Measurements from ENCODE around the gene ZFAND2B.
A peak's percentile ranks its signal among the peaks of the same experiment; 100 is the strongest.
"Not testable (repeated sequence)": the region's sequence is repeated elsewhere in the genome, so short reads cannot be mapped to it uniquely, and the experiment has no call there.

Gene ZFAND2B

DNA sequence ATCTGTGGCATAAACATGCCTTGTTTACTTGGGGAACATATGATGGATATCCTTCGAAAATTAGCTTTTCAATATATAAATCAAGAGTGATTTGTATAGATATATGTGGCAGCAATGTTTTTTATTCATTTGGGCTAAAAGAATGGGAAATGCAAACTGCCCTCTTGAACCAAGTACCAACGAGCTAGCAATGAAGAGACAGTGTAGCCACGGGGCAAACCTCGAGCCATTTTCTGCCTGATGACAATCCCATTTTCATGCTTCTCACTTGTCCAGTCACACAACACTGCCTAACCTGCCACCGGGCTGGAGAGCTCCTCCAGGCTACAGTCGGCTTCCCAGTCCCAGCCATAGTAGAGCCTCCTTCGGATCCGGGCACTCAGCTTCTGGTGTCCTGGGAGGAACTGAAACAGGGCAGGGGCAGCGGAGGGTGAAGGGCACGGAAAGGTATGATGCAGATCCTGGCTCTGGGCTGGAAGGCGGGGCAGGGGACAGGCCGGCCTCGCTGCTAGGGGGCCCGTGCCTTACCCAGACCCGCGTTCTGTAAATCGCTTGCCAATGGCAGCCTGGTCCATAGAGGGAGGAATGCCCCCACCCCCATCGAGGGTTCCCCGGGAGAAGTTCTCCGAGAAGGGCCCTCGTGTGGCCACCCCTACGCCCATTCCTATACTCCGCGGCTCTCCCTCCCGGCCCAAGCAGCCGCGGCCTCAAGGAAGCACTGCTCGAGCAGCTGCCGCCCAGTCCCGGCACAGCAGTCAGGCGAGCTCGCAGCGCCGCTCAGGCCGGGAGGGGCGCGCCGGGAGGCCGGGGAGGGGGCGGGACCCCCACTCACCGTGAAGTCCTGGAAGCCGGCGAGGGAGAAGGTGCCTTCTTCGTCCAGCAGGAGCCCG is 30.4 kb upstream of the ZFAND2B start:
- DNase-seq = peak in 2 of 5 experiments; percentile 14 to 34

DNA sequence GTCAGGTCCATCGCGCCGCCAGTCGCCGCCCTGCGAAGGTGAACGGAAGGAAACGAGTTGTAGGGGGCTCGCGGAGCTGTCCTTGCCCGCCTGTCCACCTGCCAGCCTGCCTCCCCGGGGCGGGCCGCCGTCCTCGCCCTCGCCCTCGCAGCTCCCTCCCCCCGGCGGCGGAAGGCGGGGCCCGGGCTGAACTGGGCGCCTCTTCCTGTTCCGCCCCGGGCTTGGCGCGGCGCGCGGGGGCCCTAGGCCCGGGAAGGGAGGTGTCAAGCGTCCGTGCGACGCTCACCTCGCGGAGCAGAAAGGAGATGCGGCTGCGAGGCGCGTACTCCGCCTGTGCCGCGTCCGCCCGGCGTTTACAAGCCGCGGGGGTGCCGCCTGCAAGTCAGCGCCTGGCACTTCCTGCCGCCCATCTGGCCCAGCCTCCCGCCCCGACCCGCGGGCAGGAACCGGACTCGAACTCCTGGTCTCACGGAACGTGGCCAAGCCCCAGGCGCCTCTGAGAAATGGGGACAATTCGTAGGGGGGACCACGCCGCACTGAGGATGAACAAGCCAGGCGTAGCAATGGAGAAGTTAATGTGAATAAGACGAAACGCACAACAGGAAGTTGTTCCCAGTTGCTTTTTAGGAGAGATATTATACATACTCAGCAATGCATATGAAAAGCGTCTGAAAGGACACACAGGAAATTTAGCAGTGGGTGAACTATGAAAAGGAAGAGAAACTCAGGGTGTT is 29.6 kb upstream of the ZFAND2B start, which contains the start of gene CNPPD1:
CNPPD1 (minus strand) TSS at position 108 of the 734 bp plus-strand sequence; CDS start at position 11, 97 bp downstream.
- peak; percentile 71 to 97 (median 83) for DNase-seq

DNA sequence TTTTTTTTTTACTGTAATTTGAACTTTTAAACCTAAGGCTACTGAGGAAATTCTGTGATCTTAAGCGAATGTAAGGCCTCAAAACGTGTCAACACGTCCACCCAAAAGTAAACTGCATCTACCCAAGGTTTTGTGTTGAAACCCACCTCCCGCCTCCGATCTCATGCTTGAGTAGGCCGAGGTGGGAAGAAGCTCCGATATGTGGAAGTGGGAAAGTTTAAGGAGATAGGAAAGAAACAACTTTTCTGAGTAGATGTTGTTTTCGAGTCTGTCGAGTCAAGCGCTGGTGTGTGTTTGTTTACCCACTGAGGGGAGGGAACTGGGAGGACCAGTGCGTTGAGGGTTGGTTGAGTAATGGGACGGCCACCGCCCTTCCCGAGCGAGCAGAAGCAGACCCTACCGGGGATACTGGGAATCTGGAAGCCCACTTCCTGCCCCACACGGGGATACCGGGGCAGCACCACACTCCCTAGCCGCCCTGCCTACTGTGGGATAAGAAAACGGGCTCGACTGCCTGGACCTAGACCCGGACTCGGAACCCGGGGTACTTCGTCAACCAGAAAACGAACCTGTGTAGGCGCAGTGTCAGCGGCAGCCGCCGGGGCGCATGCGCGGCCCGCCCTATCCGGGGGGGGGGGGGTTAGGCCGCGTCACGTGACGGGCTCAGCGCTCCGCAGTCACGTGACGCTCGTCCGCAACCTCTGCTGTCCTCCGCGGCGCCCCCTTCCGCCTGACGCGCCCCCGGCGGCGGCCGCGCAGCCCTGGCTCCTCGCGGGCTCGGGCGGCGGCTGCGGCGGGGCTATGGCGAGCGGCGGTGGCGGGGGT is 28.8 kb upstream of the ZFAND2B start, which contains the start of gene RETREG2:
RETREG2 (plus strand) TSS at position 724 of the 825 bp plus-strand sequence; CDS start at position 802, 78 bp downstream.
- DNase-seq = peak; percentile 58 to 96 (median 75)

DNA sequence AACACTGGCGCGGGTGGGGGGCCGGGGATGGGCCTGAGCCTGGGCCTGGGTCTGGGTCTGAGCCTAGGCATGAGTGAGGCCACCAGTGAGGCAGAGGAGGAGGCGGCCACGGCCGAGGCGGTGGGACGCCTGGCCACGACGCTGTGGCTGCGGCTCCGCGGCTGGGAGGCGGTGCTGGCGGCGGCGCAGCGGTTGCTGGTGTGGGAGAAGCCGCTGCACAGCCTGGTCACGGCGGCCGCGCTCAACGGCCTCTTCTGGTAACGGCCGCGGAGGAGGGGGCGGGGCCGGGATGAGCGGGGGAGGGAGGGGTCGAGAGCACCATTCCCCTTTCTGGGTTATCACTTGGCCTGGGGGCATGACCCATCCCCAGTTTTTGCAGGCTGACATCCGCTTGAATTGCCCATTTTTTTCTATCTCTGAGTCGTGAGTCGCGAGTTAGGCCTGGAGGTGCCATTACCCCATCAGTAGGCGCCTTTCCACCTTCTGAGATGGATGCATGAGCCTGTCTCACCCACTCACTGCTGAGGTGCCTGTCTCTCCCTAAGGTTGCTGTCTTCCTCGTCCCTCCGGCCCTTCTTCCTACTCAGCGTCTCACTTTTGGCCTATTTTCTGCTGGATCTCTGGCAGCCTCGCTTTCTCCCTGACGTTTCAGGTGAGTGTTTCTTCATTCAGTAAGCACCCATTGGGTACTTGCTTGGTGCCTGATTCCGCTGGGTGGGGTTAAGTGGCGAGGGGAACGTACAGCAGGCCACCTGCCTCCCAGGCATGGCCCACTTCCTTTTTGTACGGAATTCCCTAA is 28.0 kb upstream of the ZFAND2B start:
- peak in 2 of 5 experiments; percentile 25 to 57 for DNase-seq

DNA sequence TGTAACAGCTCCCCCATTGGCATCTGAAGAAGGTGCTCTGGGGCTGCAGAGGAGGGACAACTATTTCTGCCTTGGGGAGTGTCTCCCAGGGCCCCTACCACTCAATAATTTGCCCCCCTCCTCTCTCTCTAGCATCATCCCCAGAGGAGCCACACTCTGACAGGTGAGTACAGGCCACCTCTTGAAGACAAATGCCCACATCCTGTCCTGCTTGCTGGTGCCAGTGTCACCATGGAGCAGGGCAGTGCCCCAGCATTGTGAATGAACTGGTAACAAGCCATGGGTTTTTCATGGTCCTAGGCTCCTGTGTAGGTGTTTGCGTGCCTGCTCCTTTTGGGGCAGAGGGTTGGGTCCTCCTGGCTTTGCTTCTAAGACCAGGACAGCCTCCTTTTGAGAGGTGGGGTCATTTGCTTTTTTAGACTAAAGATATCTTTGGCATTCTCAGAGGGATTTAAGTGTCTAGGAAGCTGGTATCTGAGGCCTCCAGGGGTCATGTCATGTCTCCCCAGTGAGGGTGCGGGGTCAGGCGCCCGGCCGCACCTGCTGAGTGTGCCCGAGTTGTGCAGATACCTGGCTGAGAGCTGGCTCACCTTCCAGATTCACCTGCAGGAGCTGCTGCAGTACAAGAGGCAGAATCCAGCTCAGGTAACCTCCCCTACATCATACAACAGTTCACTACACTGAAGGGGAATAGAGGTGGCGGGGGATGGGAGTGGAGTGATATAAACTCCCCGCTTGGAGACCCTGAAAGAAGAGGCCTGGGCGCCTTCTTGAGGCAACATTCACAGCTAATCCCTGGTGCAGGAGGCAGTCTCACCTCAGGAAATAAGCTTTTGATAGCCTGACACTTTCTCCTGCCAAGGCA is 26.7 kb upstream of the ZFAND2B start:
- DNase-seq = no peak

DNA sequence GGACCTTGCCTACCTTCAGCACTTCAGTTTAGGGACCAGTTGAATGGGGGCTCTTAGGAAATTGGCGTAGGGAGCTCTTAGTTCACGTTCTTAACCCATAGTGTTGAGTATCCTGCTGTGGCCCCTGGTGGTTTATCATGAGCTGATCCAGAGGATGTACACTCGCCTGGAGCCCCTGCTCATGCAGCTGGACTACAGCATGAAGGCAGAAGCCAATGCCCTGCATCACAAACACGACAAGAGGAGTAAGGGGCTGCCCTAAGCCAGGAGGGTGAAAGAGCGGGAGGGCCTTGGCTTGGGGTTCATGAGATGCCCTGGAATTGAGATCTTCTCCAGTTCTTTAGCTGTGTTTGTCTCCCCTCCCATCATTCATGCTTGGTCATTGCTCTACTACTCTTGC is 25.6 kb upstream of the ZFAND2B start:
- DNase-seq = no peak

DNA sequence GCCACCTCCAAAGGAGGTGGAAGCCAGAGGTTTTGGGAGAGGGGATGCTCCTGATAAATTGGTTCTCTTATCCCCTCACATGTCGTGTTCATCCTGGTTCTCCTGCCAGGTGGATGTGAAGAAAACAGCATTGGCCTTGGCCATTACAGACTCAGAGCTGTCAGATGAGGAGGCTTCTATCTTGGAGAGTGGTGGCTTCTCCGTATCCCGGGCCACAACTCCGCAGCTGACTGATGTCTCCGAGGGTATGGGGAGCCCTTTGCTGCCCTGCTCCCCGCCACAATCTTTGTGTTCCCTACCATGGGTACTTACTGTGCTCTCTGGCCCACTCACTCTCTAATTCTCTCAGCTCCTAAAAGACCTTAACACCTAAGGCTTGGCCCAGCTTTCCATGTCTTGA is 25.1 kb upstream of the ZFAND2B start:
- no peak for DNase-seq

DNA sequence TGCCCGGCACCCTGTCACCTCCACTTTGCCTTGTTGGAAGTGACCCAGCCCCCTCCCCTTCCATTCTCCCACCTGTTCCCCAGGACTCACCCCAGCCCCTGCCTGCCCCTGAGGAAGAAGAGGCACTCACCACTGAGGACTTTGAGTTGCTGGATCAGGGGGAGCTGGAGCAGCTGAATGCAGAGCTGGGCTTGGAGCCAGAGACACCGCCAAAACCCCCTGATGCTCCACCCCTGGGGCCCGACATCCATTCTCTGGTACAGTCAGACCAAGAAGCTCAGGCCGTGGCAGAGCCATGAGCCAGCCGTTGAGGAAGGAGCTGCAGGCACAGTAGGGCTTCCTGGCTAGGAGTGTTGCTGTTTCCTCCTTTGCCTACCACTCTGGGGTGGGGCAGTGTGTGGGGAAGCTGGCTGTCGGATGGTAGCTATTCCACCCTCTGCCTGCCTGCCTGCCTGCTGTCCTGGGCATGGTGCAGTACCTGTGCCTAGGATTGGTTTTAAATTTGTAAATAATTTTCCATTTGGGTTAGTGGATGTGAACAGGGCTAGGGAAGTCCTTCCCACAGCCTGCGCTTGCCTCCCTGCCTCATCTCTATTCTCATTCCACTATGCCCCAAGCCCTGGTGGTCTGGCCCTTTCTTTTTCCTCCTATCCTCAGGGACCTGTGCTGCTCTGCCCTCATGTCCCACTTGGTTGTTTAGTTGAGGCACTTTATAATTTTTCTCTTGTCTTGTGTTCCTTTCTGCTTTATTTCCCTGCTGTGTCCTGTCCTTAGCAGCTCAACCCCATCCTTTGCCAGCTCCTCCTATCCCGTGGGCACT is 24.0 kb upstream of the ZFAND2B start:
- no peak for DNase-seq

DNA sequence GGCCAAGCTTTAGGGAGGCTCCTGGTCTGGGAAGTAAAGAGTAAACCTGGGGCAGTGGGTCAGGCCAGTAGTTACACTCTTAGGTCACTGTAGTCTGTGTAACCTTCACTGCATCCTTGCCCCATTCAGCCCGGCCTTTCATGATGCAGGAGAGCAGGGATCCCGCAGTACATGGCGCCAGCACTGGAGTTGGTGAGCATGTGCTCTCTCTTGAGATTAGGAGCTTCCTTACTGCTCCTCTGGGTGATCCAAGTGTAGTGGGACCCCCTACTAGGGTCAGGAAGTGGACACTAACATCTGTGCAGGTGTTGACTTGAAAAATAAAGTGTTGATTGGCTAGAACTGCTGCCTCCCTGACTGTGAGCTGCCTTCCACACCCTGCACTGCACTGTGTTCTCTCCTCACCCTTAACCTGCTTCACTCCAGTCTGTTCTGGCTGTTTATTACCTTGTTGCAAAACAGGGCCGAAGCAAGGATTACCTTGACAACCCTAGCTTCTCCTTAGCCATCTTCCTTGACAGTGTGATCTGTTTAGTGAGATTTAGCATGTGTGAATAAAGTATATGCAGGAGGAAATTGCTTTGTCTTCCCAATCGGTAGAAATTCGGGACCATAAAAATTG is 23.3 kb upstream of the ZFAND2B start:
- no peak for DNase-seq

DNA sequence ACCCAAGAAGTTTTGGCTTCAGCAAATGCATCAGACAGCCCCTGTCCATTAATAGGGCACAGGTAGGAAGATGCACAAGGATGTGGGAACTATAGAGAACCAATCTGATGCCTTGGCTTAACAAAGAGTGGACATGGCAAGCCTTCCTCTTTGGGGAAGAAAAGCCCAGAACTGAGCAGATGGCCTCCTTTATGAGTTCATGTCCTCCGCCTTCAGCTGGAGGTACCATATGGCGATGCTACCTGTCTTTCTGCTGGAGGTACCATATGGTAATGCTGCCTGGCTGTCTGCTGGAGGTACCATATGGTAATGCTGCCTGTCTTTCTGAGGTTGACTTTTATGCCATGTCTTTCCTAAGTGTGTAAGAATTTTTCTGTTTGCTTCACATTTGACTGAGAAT is 22.5 kb upstream of the ZFAND2B start:
- no peak for DNase-seq

DNA sequence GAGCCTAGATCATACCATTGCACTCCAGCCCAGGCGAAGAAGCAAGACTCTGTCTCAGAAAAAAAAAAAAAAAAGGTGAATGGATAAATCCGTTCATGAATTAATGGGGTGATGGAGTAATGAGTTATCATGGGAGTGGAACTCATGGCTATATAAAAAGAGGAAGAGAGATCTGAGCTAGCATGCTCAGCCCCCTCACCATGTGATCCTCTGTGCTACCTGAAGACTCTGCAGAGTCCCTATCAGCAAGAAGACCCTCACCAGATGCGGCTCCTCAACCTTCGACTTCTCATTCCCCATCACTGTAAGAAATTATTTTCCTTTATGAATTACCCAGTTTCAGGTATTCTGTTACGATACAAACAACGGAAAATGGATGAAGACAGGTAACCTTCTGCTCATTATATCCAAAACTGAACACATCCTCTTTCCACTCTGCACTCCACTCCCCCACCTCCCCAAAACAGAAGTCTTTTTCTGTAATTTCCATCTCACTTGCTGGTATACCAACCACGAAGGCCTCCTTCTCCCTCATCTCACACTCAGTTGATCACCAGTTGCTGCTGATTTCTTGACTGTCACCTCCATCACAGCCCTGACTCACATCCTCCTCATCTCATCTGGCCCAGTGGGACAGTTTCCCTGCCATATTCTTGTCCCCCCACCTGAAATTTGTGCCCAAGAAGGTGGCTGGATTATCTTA is 19.7 kb upstream of the ZFAND2B start:
- DNase-seq = no peak

DNA sequence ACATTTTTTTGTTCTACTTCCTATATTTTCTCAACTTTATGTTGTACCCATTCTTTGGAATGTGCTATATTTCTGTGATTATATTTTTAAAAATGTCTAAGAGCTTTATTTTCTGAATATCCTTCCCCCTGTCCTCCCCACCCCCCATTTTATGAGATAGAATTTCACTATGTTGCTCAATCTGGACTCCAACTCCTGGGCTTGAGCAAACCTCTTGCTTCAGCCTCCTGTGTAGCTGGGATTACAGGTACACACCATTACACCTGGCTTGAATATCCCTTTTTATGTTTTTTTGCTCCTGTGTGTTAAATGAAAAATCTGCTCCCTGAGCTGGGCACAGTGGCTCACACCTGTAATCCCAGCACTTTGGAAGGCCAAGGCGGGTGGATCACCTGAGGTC is 9.2 kb upstream of the ZFAND2B start:
- DNase-seq = no peak

DNA sequence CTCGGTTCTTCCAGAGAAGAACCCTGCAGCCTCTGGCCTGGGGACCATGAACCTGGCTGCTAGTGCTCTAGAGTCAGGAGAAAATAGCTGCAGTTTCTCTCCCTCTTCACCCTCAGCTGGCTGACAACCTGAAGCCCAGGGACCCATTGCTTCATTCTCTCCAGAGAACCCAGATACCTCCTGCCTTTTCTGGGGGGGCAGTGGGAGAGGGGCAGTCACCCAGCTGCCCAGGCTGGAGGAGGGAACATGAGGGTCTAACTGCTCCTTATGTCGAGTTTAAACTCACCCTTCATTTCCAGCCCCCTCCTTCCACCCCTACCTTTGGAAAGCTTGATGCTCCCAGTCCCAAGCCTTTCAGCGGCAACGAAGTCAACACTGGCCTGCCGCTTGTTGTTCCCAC is 7.6 kb upstream of the ZFAND2B start:
- no peak for DNase-seq

DNA sequence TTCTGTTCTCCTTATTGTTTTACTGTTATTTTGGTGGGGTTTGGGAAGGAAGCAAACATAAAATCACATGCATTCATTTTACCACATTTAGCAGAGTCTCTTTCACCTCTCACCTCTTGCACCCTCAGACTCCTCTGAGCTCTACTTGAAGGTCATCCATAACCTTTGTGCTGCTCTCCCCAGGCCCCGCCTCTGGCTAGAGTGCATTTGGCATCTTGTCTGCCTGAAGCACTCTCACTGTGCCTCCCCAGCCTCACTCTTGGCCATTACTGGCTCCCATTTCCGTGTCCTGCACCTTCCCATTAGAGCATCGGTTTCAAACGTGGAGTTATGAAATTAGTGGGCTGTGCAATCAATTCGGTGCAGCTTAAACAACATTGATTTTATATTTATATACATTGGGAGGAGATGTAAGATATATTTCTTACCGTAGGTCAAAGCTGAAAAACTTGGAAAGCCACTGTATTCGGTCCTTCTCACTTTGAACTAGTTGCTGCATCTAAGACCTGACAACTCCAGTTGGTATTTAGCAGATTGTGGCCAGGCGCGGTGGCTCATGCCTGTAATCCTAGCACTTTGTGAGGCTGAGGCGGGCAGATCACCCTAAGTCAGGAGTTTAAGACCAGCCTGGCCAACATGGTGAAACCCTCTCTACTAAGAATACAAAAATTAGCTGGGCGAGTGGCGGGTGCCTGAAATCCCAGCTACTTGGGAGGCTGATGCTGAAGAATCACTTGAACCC is 6.9 kb upstream of the ZFAND2B start:
- no peak for DNase-seq

DNA sequence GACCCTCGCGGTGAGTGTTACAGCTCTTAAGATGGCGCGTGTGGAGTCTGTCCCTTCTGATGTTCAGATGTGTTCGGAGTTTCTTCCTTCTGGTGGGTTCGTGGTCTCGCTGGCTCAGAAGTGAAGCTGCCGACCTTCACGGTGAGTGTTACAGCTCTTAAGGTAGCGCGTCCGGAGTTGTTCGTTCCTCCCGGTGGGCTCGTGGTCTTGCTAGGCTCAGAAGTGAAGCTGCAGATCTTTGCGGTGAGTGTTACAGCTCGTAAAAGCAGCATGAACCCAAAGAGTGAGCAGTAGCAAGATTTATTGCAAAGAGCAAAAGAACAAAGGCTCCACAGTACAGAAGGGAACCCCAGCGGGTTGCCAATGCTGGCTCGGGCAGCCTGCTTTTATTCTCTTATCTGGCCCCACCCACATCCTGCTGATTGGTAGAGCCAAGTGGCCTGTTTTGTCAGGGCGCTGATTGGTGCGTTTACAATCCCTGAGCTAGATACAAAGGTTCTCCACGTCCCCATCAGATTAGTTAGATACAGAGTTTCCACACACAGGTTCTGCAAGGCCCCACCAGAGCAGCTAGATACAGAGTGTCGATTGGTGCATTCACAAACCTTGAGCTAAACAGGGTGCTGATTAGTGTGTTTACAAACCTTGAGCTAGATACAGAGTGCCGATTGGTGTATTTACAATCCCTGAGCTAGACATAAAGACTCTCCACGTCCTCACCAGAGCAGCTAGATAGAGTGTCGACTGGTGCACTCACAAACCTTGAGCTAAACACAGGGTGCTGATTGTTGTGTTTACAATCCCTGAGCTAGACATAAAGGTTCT is 5.9 kb upstream of the ZFAND2B start:
- peak in 2 of 5 experiments; percentile 41 to 42 for DNase-seq

DNA sequence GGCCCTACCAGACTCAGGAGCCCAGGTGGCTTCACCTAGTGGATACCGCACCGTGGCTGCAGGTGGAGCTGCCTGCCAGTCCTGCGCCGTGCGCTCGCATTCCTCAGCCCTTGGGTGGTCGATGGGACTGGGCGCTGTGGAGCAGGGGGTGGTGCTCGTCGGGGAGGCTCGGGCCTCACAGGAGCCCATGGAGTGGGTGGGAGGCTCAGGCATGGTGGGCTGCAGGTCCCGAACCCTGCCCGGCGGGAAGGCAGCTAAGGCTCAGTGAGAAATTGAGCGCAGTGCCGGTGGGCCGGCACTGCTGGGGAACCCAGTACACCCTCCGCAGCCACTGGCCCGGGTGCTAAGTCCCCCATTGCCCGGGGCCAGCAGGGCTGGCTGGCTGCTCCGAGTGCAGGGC is 5.3 kb upstream of the ZFAND2B start:
- DNase-seq = not testable (repeated sequence)
